Thoracic aorta (tissue), 2 donors: ENCODE data around the gene STS. TPM values are rescaled to one million over a fixed set of nuclear protein-coding genes. Genes with fewer than 3 reads are reported as not detected.

Experiments used
- ATAC-seq: fragments of 150-250 bp; one replicate; pipeline ENCODE4 v1.8.0; 2017; ENCODE audit warnings: low read depth; ENCODE audit not compliant: insufficient number of reproducible peaks, low FRiP score
- DNase-seq: peaks from one replicate; pipeline ENCODE4 v3.0.0-alpha.2; 2020; ENCODE audit warnings: low spot score
- H3K27ac ChIP-seq, 2 donors: fragments of 200-600 bp; sonication (generic); 1 replicate in 1 of 2; 2 replicates in 1 of 2; pipeline ENCODE4 v1.5.1; 2016; ENCODE audit warnings: mild to moderate bottlenecking in 2 of 2, moderate library complexity in 2 of 2
- H3K27me3 ChIP-seq: fragments of 200-600 bp; sonication (generic); replicated peaks from 2 replicates; pipeline ENCODE4 v1.6.0; 2016; ENCODE audit warnings: mild to moderate bottlenecking; ENCODE audit not compliant: insufficient read depth
- H3K36me3 ChIP-seq: fragments of 200-600 bp; sonication (generic); one replicate; pipeline ENCODE4 v1.5.1; 2016
- H3K4me1 ChIP-seq, 2 donors: fragments of 200-600 bp; sonication (generic); 1 replicate in 1 of 2; 2 replicates in 1 of 2; pipeline versions ENCODE4 v1.5.1 to v1.6.0; 2016; ENCODE audit warnings: low read depth in 2 of 2, mild to moderate bottlenecking in 1 of 2; ENCODE audit not compliant: control insufficient read depth in 1 of 2
- H3K4me3 ChIP-seq: fragments of 200-600 bp; sonication (generic); 2 replicates; pipeline ENCODE4 v1.5.1; 2016; ENCODE audit warnings: mild to moderate bottlenecking
- H3K9me3 ChIP-seq: fragments of 200-600 bp; sonication (generic); 2 replicates; pipeline ENCODE4 v1.5.1; 2016
- total RNA-seq, 2 donors: library from RNA; depleted of rRNA; stranded (reverse); fragments of >200 nt; gene quantifications; one replicate each; pipeline versions ENCODE4 v1.1.0 to v1.2.3, GENCODE V29; 2016
- TF ChIP-seq, protein P1 (sequence below): fragments of 200-600 bp; sonication (generic); IDR thresholded peaks from one replicate; pipeline ENCODE4 v1.5.1; 2019; ENCODE audit warnings: antibody characterized with exemption

STS gene
- total RNA-seq, 2 donors from 2014 or later, result 7.8 to 8.5 TPM

DNA sequence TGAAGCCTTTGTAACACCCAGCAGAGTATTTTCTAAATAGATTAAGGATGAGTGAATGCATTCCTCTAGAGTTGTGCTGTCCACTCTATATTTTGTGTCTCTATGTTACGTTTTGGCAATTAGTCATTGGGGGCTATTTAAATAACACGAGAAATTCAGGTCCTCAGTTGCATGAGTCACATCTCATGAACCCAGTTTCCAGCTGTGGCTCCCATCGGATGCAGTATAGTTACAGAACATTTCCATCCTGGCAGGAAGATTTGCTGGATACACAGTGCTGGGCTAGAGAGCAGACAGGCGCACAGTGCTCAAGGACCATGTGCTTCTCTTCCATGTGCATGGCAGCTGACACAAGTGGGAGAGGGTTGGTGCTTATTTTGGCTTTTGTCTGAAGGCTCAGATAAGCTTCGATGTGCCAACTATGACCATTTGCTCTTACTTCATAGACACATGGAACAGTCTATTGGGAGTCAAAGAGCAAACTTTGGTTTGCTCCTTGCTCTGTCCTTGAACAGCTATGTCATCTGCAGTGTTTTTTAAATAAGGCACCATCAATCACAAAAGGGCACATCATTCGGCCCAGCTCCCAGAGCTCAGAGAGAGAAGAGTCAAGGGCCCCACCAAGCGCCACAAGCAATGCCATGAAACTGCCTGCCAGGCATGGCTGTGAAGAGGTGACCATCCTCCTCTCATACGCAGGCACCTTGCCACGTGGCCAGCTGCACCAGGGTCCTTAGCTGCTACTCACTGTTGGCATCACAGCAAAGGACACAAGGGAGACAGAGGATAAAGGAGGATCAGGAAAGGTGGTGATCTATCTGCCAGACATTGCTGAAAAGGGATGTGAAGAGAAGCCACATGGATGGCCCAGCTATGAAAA, 8.1 kb upstream of the STS start:
- no peaks in the 10 kb centered on the region for H3K9me3 ChIP-seq
- DNase-seq (no peak), ATAC-seq (no peak)
- no peak overlapping the region for H3K27ac ChIP-seq
- H3K4me3 ChIP-seq, result no peak overlapping the region
- H3K36me3 ChIP-seq, result no peaks in the 10 kb centered on the region
- TF ChIP-seq, protein P1, sequence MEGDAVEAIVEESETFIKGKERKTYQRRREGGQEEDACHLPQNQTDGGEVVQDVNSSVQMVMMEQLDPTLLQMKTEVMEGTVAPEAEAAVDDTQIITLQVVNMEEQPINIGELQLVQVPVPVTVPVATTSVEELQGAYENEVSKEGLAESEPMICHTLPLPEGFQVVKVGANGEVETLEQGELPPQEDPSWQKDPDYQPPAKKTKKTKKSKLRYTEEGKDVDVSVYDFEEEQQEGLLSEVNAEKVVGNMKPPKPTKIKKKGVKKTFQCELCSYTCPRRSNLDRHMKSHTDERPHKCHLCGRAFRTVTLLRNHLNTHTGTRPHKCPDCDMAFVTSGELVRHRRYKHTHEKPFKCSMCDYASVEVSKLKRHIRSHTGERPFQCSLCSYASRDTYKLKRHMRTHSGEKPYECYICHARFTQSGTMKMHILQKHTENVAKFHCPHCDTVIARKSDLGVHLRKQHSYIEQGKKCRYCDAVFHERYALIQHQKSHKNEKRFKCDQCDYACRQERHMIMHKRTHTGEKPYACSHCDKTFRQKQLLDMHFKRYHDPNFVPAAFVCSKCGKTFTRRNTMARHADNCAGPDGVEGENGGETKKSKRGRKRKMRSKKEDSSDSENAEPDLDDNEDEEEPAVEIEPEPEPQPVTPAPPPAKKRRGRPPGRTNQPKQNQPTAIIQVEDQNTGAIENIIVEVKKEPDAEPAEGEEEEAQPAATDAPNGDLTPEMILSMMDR, result no peak
- no peaks in the 10 kb centered on the region for H3K4me1 ChIP-seq
- H3K27me3 ChIP-seq, result no peaks in the 10 kb centered on the region

DNA sequence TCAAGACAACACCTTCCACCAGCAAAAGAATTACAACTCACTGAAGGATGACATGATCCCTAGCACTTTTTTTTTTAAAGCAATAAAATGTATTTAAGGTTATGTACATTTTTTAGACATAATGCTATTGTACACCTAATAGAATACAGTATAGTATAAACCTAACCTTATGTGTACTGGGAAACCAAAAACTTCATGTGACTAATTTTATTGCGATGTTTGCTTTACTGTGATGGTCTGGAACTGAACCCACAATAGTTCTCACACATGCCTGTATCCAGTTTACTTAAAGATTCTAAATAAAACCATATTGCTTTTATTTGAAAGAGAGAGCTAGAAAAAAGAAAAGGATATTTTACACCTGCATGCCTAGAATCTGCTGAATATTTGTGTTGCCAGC, 4.4 kb upstream of the STS start:
- no peaks in the 10 kb centered on the region for H3K27me3 ChIP-seq
- no peaks in the 10 kb centered on the region for H3K36me3 ChIP-seq
- TF ChIP-seq, protein P1, result no peak
- no peak overlapping the region for H3K4me3 ChIP-seq
- H3K4me1 ChIP-seq, result no peaks in the 10 kb centered on the region
- DNase-seq (no peak), ATAC-seq (no peak)
- no peak overlapping the region for H3K27ac ChIP-seq
- no peaks in the 10 kb centered on the region for H3K9me3 ChIP-seq

DNA sequence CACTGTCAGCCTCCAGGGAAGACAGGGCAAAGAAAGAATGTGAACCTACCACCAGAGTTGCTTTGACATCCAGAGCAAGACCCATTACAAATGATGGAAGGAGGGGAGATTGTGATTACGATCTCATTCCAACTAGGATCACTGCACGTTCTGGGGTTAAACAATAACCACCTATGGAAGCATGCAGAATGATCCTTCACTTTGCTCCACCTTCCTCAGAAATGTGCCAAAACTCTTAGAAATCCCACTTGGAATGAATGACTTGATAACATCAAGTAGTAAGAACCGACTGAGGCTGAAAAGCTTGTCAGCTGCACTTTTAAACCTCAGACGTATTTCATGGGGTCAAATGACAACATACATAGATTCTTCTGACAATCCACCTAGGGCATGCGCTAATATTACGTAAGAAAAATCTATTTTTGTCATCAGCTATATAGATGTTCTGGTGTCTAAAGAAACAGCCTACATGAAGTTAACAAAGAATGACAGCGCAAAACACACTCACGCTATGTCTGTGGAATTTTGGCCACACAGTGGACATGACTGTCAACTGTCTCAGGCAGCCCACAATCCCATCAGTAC, 3.5 kb upstream of the STS start:
- Histone ChIP-seq H3K36me3 (no peaks in the 10 kb centered on the region), H3K27me3 (no peaks in the 10 kb centered on the region), H3K9me3 (no peaks in the 10 kb centered on the region), H3K4me3 (no peak overlapping the region), H3K27ac (no peak overlapping the region), H3K4me1 (no peaks in the 10 kb centered on the region)
- ATAC-seq, result no peak
- no peak for DNase-seq
- TF ChIP-seq, protein P1, result no peak

DNA sequence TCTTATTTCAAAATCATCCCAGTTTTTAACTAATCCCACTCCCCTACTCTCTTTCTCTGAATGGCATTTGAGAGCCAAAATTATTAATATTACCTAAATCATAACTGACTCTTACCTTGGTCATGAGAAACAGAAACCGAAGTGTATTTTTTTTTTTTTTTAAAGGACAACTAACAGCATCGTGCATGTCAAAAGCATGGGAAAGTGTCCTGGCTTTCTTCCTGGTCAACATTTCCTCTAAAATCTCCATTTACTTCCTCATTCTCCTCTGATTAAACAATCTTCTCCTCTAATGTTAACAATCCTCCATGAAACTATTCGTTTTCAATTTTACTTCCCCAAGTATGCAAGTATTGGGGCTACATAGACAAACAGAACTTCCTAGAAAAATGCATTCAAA, 2.1 kb upstream of the STS start:
- no peaks in the 10 kb centered on the region for H3K4me1 ChIP-seq
- no peaks in the 10 kb centered on the region for H3K27me3 ChIP-seq
- no peaks in the 10 kb centered on the region for H3K9me3 ChIP-seq
- TF ChIP-seq, protein P1, result no peak
- ATAC-seq, result no peak
- no peak overlapping the region for H3K4me3 ChIP-seq
- H3K27ac ChIP-seq, result no peak overlapping the region
- no peaks in the 10 kb centered on the region for H3K36me3 ChIP-seq
- no peak for DNase-seq

DNA sequence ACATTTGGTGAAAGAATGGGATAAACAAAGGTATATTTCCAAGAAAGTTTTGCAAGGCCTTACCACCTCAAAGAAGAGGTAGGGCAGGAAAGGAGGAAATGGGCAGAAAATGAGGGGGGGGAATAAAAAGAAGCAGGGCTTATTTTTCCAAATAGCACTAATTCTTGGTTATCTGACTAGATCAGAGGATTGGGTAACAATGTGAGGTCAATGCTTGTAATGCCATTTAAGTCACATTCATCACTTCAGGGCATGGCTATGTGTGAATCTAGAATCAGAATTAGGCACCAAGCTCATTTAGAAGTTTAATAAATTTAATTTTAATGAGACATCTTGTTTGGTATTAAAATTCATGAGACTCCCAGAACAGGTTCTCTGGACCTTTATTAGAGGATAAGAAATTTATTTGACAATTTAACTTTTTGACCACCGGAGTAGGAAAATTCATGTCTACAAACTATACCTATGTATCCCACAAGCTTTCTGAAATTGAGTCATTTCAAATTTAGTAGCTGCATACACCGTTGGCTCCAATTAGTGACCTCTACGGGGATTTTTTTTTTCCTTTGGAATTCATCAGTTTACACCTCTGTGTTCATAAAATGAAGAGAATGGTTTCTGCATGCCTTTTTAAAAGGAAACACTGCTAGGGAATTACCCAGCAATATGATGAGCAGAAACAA, 1.4 kb upstream of the STS start:
- no peak for ATAC-seq
- Histone ChIP-seq H3K9me3 (no peaks in the 10 kb centered on the region), H3K36me3 (no peaks in the 10 kb centered on the region), H3K4me1 (no peaks in the 10 kb centered on the region), H3K27ac (no peak overlapping the region), H3K27me3 (no peaks in the 10 kb centered on the region), H3K4me3 (no peak overlapping the region)
- TF ChIP-seq, protein P1, result no peak
- no peak for DNase-seq
